Neural progenitor cell (in vitro differentiated cells): ENCODE results near the gene VTN. TPM values are rescaled to one million over a fixed set of nuclear protein-coding genes. Genes with fewer than 3 reads are reported as not detected.

Experiments used
- DNase-seq: peaks from one replicate; pipeline ENCODE4 v3.0.0-alpha.2; 2016; ENCODE audit warnings: low spot score
- H2AFZ ChIP-seq: fragments of 200-600 bp; sonication (generic); replicated peaks from 2 replicates; pipeline ENCODE4 v1.6.1; 2016; ENCODE audit warnings: antibody characterized with exemption
- H3F3A ChIP-seq: fragments of 200-600 bp; sonication (generic); 2 replicates; pipeline ENCODE4 v1.6.1; 2016; ENCODE audit warnings: antibody characterized with exemption, low read depth
- H3K27ac ChIP-seq: fragments of 200-600 bp; sonication (generic); 2 replicates; pipeline ENCODE4 v1.5.1; 2016; ENCODE audit warnings: mild to moderate bottlenecking
- H3K27me3 ChIP-seq: fragments of 200-600 bp; sonication (generic); 2 replicates; pipeline ENCODE4 v1.6.1; 2016; ENCODE audit warnings: mild to moderate bottlenecking, moderate library complexity
- H3K36me3 ChIP-seq: fragments of 200-600 bp; sonication (generic); 2 replicates; pipeline ENCODE4 v1.5.1; 2016
- H3K4me1 ChIP-seq: fragments of 200-600 bp; sonication (generic); 2 replicates; pipeline ENCODE4 v1.6.1; 2016; ENCODE audit warnings: mixed run types
- H3K4me2 ChIP-seq: fragments of 200-600 bp; sonication (generic); 2 replicates; pipeline ENCODE4 v1.6.1; 2016
- H3K4me3 ChIP-seq: fragments of 200-600 bp; sonication (generic); 2 replicates; pipeline ENCODE4 v1.5.1; 2016
- H3K79me2 ChIP-seq: fragments of 200-600 bp; sonication (generic); 2 replicates; pipeline ENCODE4 v1.6.1; 2016; ENCODE audit warnings: low read depth
- H3K9ac ChIP-seq: fragments of 200-600 bp; sonication (generic); 2 replicates; pipeline ENCODE4 v1.6.1; 2016
- H3K9me3 ChIP-seq: fragments of 200-600 bp; sonication (generic); 2 replicates; pipeline ENCODE4 v1.5.1; 2016; ENCODE audit warnings: low read depth
- H4K20me1 ChIP-seq: fragments of 200-600 bp; sonication (generic); 2 replicates; pipeline ENCODE4 v1.6.1; 2016; ENCODE audit warnings: low read depth
- H3K27ac Mint-ChIP-seq: 3 replicates; pipeline ENCODE4 v1.8.0; 2021; ENCODE audit warnings: mixed read lengths
- H3K27me3 Mint-ChIP-seq: 2 replicates; pipeline ENCODE4 v1.8.0; 2022; ENCODE audit warnings: low read depth, mild to moderate bottlenecking, inconsistent platforms, moderate library complexity, mixed read lengths; ENCODE audit not compliant: insufficient read depth
- H3K36me3 Mint-ChIP-seq: 3 replicates; pipeline ENCODE4 v1.8.0; 2021; ENCODE audit warnings: mixed read lengths
- H3K4me1 Mint-ChIP-seq: 3 replicates; pipeline ENCODE4 v1.8.0; 2021; ENCODE audit warnings: mixed read lengths
- H3K4me3 Mint-ChIP-seq: 3 replicates; pipeline ENCODE4 v1.8.0; 2021; ENCODE audit warnings: mild to moderate bottlenecking, moderate library complexity, mixed read lengths
- H3K9me3 Mint-ChIP-seq: 3 replicates; pipeline ENCODE4 v1.8.0; 2020; ENCODE audit warnings: mixed read lengths
- EZH2 ChIP-seq: fragments of 200-600 bp; sonication (generic); IDR thresholded peaks from 2 replicates; pipeline ENCODE4 v1.6.1; 2017; ENCODE audit warnings: antibody characterized with exemption, mild to moderate bottlenecking, moderate library complexity
- EZH2phosphoT487 ChIP-seq: fragments of 200-600 bp; sonication (generic); IDR thresholded peaks from 2 replicates; pipeline ENCODE4 v1.6.1; 2017; ENCODE audit warnings: antibody characterized with exemption
- total RNA-seq: library from RNA; depleted of rRNA; stranded (reverse); fragments of >200 nt; gene quantifications from 2 replicates; pipeline ENCODE4 v1.2.3, GENCODE V29; 2015; ENCODE audit warnings: low replicate concordance
- TF ChIP-seq, protein P1 (sequence below): fragments of 200-600 bp; sonication (generic); IDR thresholded peaks from 2 replicates; pipeline ENCODE4 v1.5.1; 2017; ENCODE audit warnings: antibody characterized with exemption, mild to moderate bottlenecking

Gene VTN
- total RNA-seq, 1 donor from 2014 or later: 1.2 TPM

DNA sequence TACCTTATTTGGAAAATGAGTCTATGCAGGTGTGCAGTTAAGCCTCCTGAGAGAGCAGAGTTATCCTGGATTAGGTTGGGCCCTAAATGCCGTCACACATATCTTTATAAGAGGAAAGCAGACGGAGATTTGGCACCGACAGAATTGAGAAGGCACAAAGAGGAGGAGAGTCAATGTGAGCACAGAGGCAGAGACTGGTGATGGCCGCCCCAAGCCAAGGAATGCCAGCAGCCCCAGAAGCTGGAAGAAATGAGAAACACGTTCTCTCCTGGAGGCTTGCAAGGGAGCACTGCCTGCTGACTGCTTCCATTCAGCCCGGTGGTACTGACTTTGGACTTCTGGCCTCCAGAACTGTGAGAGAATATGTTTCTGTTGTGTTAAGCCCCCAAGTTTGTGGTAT, 32.7 kb upstream of the VTN start:
- Histone ChIP-seq H3K4me3 (no peak overlapping the region), H2AFZ (no peak overlapping the region), H3K27ac (no peak overlapping the region), H3K9ac (no peak overlapping the region), H3K79me2 (no peaks in the 10 kb centered on the region), H3K27me3 (peaks cover 73% of the 10 kb centered on the region), H3K4me2 (no peak overlapping the region), H3K9me3 (no peaks in the 10 kb centered on the region), H3K4me1 (peaks cover 14% of the 10 kb centered on the region), H3F3A (peaks cover 16% of the 10 kb centered on the region), H4K20me1 (no peaks in the 10 kb centered on the region), H3K36me3 (no peaks in the 10 kb centered on the region)
- H3K27me3 Mint-ChIP-seq: peaks cover 18% of the 10 kb centered on the region
- peaks cover 23% of the 10 kb centered on the region for H3K4me1 Mint-ChIP-seq
- H3K36me3 Mint-ChIP-seq: peaks cover 8% of the 10 kb centered on the region
- H3K9me3 Mint-ChIP-seq: no peaks in the 10 kb centered on the region
- no peak overlapping the region for H3K4me3 Mint-ChIP-seq
- TF ChIP-seq EZH2 (no peak), EZH2phosphoT487 (no peak)
- TF ChIP-seq, protein P1, sequence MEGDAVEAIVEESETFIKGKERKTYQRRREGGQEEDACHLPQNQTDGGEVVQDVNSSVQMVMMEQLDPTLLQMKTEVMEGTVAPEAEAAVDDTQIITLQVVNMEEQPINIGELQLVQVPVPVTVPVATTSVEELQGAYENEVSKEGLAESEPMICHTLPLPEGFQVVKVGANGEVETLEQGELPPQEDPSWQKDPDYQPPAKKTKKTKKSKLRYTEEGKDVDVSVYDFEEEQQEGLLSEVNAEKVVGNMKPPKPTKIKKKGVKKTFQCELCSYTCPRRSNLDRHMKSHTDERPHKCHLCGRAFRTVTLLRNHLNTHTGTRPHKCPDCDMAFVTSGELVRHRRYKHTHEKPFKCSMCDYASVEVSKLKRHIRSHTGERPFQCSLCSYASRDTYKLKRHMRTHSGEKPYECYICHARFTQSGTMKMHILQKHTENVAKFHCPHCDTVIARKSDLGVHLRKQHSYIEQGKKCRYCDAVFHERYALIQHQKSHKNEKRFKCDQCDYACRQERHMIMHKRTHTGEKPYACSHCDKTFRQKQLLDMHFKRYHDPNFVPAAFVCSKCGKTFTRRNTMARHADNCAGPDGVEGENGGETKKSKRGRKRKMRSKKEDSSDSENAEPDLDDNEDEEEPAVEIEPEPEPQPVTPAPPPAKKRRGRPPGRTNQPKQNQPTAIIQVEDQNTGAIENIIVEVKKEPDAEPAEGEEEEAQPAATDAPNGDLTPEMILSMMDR: no peak
- DNase-seq: no peak
- H3K27ac Mint-ChIP-seq: no peak overlapping the region

DNA sequence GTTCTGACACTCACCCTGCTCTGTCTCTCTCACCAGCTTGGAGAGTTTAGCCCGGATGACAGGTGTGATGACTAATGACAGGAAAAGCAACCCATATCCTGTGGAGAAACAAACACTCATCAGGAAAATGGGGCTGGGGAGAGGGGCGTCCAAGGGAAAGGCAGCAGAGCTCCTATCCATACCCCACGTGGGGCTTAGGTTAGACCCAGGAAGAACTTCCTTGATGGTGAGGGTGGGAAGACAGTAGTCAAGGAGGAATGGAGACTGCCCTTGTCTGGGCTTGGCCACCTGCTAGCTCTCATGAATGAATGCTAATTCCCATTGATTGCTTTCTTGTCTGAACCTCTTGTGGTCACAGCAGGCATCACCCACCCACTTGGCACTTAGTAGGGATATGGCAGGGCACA, 32.1 kb upstream of the VTN start:
- TF ChIP-seq EZH2phosphoT487 (no peak), EZH2 (no peak)
- TF ChIP-seq, protein P1: no peak
- no peak overlapping the region for H3K9ac ChIP-seq
- peaks cover 20% of the 10 kb centered on the region for H3K27me3 Mint-ChIP-seq
- peaks cover 22% of the 10 kb centered on the region for H3K4me1 Mint-ChIP-seq
- peaks cover 71% of the 10 kb centered on the region for H3K27me3 ChIP-seq
- no peak for DNase-seq
- H3K79me2 ChIP-seq: no peaks in the 10 kb centered on the region
- no peaks in the 10 kb centered on the region for H3K9me3 Mint-ChIP-seq
- H3K36me3 Mint-ChIP-seq: peaks cover 9% of the 10 kb centered on the region
- H3K9me3 ChIP-seq: no peaks in the 10 kb centered on the region
- H4K20me1 ChIP-seq: no peaks in the 10 kb centered on the region
- H2AFZ ChIP-seq: no peak overlapping the region
- H3K27ac ChIP-seq: no peak overlapping the region
- H3K4me2 ChIP-seq: no peak overlapping the region
- H3K4me1 ChIP-seq: peaks cover 8% of the 10 kb centered on the region
- no peak overlapping the region for H3K4me3 ChIP-seq
- no peak overlapping the region for H3K4me3 Mint-ChIP-seq
- H3F3A ChIP-seq: peaks cover 10% of the 10 kb centered on the region
- no peaks in the 10 kb centered on the region for H3K36me3 ChIP-seq
- H3K27ac Mint-ChIP-seq: no peak overlapping the region

DNA sequence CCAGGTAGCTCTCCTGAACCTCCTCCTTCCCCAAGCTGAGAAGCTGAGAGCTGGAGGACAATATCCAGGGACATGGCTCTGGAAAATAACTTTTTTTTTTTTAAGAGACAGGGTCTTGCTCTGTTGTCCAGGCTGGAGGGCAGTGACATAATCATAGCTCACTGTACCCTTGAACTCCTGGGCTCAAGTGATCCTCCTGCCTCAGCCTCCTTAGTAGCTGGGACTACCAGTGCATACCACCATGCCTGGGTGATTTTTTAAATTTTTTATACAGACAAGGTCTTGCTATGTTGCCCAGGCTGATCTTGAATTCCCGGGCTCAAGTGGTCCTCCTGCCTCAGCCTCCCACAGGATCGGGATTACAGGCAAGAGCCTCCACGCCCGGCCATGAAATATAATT, 29.7 kb upstream of the VTN start:
- Histone ChIP-seq H4K20me1 (no peaks in the 10 kb centered on the region), H3K27me3 (peaks cover 47% of the 10 kb centered on the region), H3K9ac (no peak overlapping the region), H2AFZ (no peak overlapping the region), H3K36me3 (no peaks in the 10 kb centered on the region), H3K27ac (no peak overlapping the region), H3K79me2 (no peaks in the 10 kb centered on the region), H3K4me3 (no peak overlapping the region), H3K4me1 (peaks cover under 1% of the 10 kb centered on the region), H3K4me2 (no peak overlapping the region), H3F3A (no peaks in the 10 kb centered on the region), H3K9me3 (no peaks in the 10 kb centered on the region)
- H3K36me3 Mint-ChIP-seq: peaks cover 9% of the 10 kb centered on the region
- peaks cover 18% of the 10 kb centered on the region for H3K4me1 Mint-ChIP-seq
- H3K27ac Mint-ChIP-seq: no peak overlapping the region
- no peak for DNase-seq
- TF ChIP-seq EZH2 (no peak), EZH2phosphoT487 (no peak)
- TF ChIP-seq, protein P1: no peak
- H3K27me3 Mint-ChIP-seq: peaks cover 15% of the 10 kb centered on the region
- no peaks in the 10 kb centered on the region for H3K9me3 Mint-ChIP-seq
- no peak overlapping the region for H3K4me3 Mint-ChIP-seq
